GM19463 (cell line): ENCODE results near the gene PAXIP1.

ENCODE experiments used
- ATAC-seq: cut with Tn5 transposase; IDR thresholded peaks from one replicate; pipeline ENCODE4 v1.9.1; 2021; ENCODE audit warnings: mild to moderate bottlenecking, moderate library complexity; ENCODE audit not compliant: unreplicated experiment

The PAXIP1 gene

DNA sequence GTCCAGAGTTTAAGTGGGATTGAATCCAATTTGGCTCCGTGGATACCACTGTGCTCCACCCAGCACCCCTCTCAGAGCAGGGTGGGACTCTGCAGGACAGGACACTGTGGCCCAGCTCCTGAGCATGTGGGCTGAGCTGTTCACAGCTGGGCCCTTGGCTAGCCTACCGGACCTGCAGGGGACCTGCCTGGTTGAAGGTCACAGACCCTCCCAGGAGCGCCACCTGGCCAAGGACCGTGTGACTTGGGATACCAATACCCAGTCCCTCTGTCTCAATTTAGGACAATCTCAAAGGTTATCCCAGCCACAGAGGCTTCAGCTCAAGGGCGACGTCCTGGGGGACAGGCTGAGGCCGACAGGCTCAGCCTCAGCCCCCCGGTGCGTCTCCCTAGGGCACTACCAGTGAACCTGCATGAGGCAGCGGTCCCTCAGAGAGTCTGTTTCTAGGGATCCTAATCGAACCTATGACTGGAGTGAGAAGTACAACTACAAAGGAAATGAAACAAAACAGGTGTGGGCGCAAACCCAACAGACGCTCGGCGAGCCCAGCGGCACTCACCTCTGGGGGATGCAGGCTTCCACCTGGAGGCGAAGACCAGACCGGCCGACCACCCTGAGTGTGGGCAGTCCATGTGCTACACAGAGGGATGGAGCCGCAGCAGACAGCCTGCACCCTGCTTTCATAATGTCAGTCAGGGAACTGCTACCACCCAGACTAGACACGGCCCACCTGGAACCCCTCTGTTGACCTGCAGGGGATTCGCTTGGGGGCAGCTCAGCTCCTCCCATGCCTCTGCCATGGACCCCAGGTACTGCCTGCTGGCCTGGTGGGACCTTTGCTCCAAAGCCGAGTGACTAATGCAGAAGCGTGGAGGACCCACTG, 103.7 kb downstream of the PAXIP1 start:
- no peak for ATAC-seq

DNA sequence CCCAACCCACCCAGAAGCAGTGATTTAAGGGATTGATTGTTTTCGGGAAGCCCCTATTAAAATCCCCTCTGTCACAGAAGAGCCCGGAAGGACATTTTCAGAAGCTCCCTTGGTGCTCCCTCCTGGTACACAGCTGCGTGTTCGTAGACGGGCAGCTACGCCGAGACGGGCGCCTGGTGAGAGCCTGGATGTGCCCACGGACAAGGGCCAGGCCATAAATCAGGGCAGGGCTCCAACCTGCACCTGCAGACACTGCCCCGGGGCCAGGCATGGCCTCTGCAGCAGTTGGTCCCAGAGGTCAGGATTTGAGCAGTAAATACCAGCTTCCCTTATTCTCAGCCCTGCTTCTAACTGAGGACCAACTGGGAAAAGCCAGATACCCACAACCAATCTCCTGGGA, 106.8 kb downstream of the PAXIP1 start:
- ATAC-seq, result no peak
